ENCODE data around the gene GNG7. TPM values are rescaled to one million over a fixed set of nuclear protein-coding genes. Genes with fewer than 3 reads are reported as not detected.

Gene GNG7
- total RNA-seq, 1 experiment from 2014 or later = 7.7 TPM

- Histone ChIP-seq H3K56ac (ENCODE audit: insufficient read length, low read depth, low read length) (no peak overlapping the region), H3K23ac (ENCODE audit: insufficient read length, low read depth, low read length) (no peak overlapping the region), H3K79me1 (ENCODE audit: insufficient read depth, low read depth, low read length, poor library complexity, severe bottlenecking) (no peaks in the 10 kb centered on the region), H3K4ac (ENCODE audit: low read depth, low read length) (no peak overlapping the region), H3K9ac (ENCODE audit: extremely low read depth, insufficient read length, low read length) (no peak overlapping the region), H2BK15ac (ENCODE audit: low read depth, low read length) (no peak overlapping the region), H2AK5ac (ENCODE audit: insufficient read length, low read length) (no peak overlapping the region), H2AFZ (ENCODE audit: low read length) (no peak overlapping the region), H2BK120ac (ENCODE audit: low read depth, low read length, poor library complexity, severe bottlenecking) (no peak overlapping the region), H3K79me2 (ENCODE audit: insufficient read depth, low read length) (no peaks in the 10 kb centered on the region), H4K8ac (replicated peaks; ENCODE audit: insufficient read length, low read depth, low read length) (no peak overlapping the region), H3T11ph (ENCODE audit: low read length) (no peak overlapping the region), H2BK20ac (ENCODE audit: low read depth, low read length, poor library complexity, severe bottlenecking) (no peak overlapping the region), H3K27ac (ENCODE audit: insufficient read length, low read depth, low read length) (no peak overlapping the region), H3K27me3 (ENCODE audit: insufficient read depth, low read length) (no peaks in the 10 kb centered on the region), H3K23me2 (ENCODE audit: insufficient read length, low read depth, low read length, poor library complexity, severe bottlenecking) (no peaks in the 10 kb centered on the region), H4K91ac (ENCODE audit: insufficient read length, low read depth, low read length) (no peak overlapping the region), H4K5ac (ENCODE audit: insufficient read length, low read depth, low read length) (no peak overlapping the region), H3K4me2 (ENCODE audit: insufficient read depth, insufficient read length, low read length) (no peak overlapping the region), H2BK12ac (ENCODE audit: insufficient read length, low read depth, low read length) (no peak overlapping the region), H4K20me1 (ENCODE audit: control insufficient read depth, insufficient read depth, insufficient read length) (no peaks in the 10 kb centered on the region), H3K14ac (ENCODE audit: insufficient read depth, low read length) (no peak overlapping the region; the same call in 1 of the 2 replicates), H3K18ac (ENCODE audit: insufficient read length, low read depth, low read length) (no peak overlapping the region), H2BK5ac (ENCODE audit: insufficient read length, low read length) (no peak overlapping the region), H3K9me3 (ENCODE audit: control insufficient read depth, low read depth, low read length) (no peaks in the 10 kb centered on the region), H3K4me1 (ENCODE audit: insufficient read depth, low read length) (peaks cover 2% of the 10 kb centered on the region)
- H3K4me1 Mint-ChIP-seq = peaks cover 17 to 23% of the 10 kb centered on the region in 2 experiments
- no peaks in the 10 kb centered on the region for H3K36me3 Mint-ChIP-seq (ENCODE audit: insufficient read depth in 1 of 3, low read depth in 3 of 3)
- TF ChIP-seq CTCF (conservative IDR thresholded peaks at IDR 0.05) = no peak
- peaks cover 13% of the 10 kb centered on the region for H3K27me3 Mint-ChIP-seq (ENCODE audit: low read depth)
- no peaks in the 10 kb centered on the region; a peak in 1 of 5 replicates for H3K9me3 Mint-ChIP-seq
- no peak for DNase-seq
- no peak overlapping the region for H3K4me3 Mint-ChIP-seq
- H3K27ac Mint-ChIP-seq = no peak overlapping the region; a peak in 1 of 7 replicates
- no CpG with 5 or more reads among the region's 12 CpGs for WGBS (ENCODE audit: extremely low coverage, insufficient read length, low lambda C conversion rate)
Observed at GRCh38 chr19:2500841-2501261, 201.6 kb downstream of the GNG7 start.
